Muscle of arm (tissue), 12 donors: ENCODE measurements around the gene ACTG2. TPM values are rescaled to one million over a fixed set of nuclear protein-coding genes. Genes with fewer than 3 reads are reported as not detected.

ENCODE experiments used
- DNase-seq: peaks from one replicate; pipeline ENCODE4 v3.0.0-alpha.2; 2013
- polyA plus RNA-seq, 12 donors: library from polyadenylated mRNA; unstranded; fragments of 120-200 nt; gene quantifications; one replicate each; pipeline ENCODE4 v1.2.1, GENCODE V29; 2013; ENCODE audit not compliant: insufficient read length in 12 of 12

Gene ACTG2
- polyA plus RNA-seq, 12 donors: 3.1 to 200 (median 5.0) TPM; not detected in 1

DNA sequence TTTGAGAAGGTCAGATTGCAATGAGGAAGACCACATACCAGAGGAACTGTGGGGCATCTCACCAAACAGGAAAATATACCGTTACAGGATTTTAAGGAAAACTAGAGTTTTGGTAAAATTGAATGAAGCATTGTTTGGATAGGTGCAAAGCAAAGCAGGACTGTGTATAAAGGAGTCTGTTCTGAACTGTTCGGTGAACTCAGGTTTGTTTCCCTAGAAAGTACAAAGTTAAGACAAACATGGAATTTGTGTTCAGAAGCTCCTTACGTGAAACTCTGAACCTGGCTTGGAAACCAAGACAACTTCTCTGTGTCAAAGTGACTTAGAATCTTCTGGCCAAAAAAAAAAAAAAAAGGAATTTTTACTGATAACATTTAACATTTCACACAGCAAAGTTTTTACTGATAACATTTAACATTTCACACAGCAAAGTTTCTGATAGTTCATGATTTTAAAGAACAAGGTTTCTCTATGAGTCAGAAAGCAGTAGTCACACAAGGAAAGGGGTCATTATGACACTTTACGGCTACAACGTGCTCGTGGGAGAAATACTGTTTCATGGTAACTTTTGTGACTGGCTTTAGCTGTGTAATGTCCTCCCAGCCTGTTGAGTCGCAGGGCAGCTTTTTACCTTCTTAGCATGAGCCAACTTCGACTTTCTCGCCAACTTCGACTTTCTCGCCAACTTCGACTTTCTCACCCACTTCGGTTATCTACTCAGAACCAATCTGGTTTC, 70.7 kb downstream of the ACTG2 start:
- DNase-seq: no peak

- DNase-seq: no peak
These were observed 71.4 kb downstream of the ACTG2 start for GRCh38 chr2:73964223-73964622.

DNA sequence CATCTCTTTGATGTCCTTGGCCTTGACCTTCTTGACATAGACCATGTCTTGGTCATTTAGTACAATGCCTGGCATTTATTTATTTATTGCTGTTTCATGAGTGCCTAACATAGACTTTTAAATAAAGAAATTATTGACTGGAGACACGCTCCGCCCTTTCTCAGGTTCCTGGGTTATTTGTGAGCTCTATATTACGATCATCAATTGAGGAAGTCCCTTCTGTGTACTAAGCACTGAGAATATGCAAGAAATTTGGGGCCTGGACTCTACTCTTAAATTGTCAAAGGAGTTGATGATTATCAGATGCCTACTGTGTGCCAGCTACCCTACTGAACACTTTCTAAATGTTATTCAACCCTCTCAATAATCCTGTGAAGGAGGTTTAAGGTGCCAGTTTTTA, 72.2 kb downstream of the ACTG2 start:
- no peak for DNase-seq

GRCh38 chr2:73968357-73968937, 75.6 kb downstream of the ACTG2 start:
- DNase-seq: no peak

GRCh38 chr2:73969356-73969755, 76.5 kb downstream of the ACTG2 start:
- no peak for DNase-seq

Other genes starting within 250 kb of the ACTG2 start
- gene TPRKB, start 155.7 kb upstream of the ACTG2 start, polyA plus RNA-seq: 10 to 100 TPM in 11 of 12 donors, not detected in 1; 33.8 to 54.8 (median 50.7) TPM
- 10 to 100 TPM in 11 of 12 donors, not detected in 1; 16.8 to 29.1 (median 21.1) TPM for gene DUSP11, start 112.9 kb upstream of the ACTG2 start, polyA plus RNA-seq
- gene C2orf78, start 108.8 kb upstream of the ACTG2 start, polyA plus RNA-seq: not detected
- gene STAMBP, start 64.0 kb upstream of the ACTG2 start, polyA plus RNA-seq: 10 to 100 TPM in 11 of 12 donors, not detected in 1; 20.9 to 52.3 (median 46.7) TPM
- 10 to 100 TPM in 11 of 12 donors, not detected in 1; 12.0 to 54.1 (median 40.2) TPM for gene DGUOK, start 33.9 kb downstream of the ACTG2 start, polyA plus RNA-seq
- gene TET3, start 91.9 kb downstream of the ACTG2 start, polyA plus RNA-seq: 10 to 100 TPM in 5 of 12 donors, 1 to 10 TPM in 6, not detected in 1; 7.8 to 17.3 (median 9.6) TPM